Cardiac muscle cell (in vitro differentiated cells and primary cell): ENCODE data around the gene PODN. TPM values are rescaled to one million over a fixed set of nuclear protein-coding genes. Genes with fewer than 3 reads are reported as not detected.

Source experiments
- DNase-seq, 2 donors: peaks; one replicate each; pipeline versions ENCODE4 v3.0.0 to v3.0.0-alpha.2; 2010 to 2017; ENCODE audit warnings: low read depth in 1 of 2, low spot score in 1 of 2
- H3K27ac ChIP-seq: fragments of 200-600 bp; sonication (generic); 2 replicates; pipeline ENCODE4 v1.5.1; 2016
- H3K27me3 ChIP-seq: fragments of 200-600 bp; sonication (generic); 2 replicates; pipeline ENCODE4 v1.6.0; 2016; ENCODE audit warnings: control low read depth
- H3K36me3 ChIP-seq: fragments of 200-600 bp; sonication (generic); 2 replicates; pipeline ENCODE4 v1.5.1; 2016; ENCODE audit warnings: control low read depth
- H3K4me1 ChIP-seq: fragments of 200-600 bp; sonication (generic); 2 replicates; pipeline ENCODE4 v1.8.1; 2017; ENCODE audit warnings: low read depth, mild to moderate bottlenecking, mixed run types
- H3K4me3 ChIP-seq: fragments of 200-600 bp; sonication (generic); 2 replicates; pipeline ENCODE4 v1.5.1; 2016; ENCODE audit warnings: mild to moderate bottlenecking
- H3K9me3 ChIP-seq: fragments of 200-600 bp; sonication (generic); 2 replicates; pipeline ENCODE4 v1.5.1; 2017; ENCODE audit warnings: low read depth, mild to moderate bottlenecking, control low read depth
- CTCF ChIP-seq: IDR thresholded peaks from 2 replicates; pipeline ENCODE4 v1.5.1; 2012; ENCODE audit warnings: low read depth, mild to moderate bottlenecking, low read length
- polyA plus RNA-seq: library from polyadenylated mRNA; unstranded; fragments of >200 nt; fragmentation: Nextera tagmentation; extraction: Ambion mirVana; gene quantifications from 2 replicates; pipeline ENCODE4 v1.2.1, GENCODE V29; 2016
- total RNA-seq: library from RNA; depleted of rRNA; stranded (reverse); fragments of >200 nt; gene quantifications from 2 replicates; pipeline ENCODE4 v1.2.3, GENCODE V29; 2016

PODN gene
- total and polyA plus RNA-seq, 2 experiments from 2014 or later = 2.8 to 6.5 TPM

GRCh38 chr1:53108646-53109580, 46.9 kb downstream of the PODN start:
- Histone ChIP-seq H3K4me1 (peaks cover 16% of the 10 kb centered on the region), H3K27me3 (peaks cover 8% of the 10 kb centered on the region), H3K9me3 (no peaks in the 10 kb centered on the region), H3K27ac (no peak overlapping the region), H3K36me3 (no peaks in the 10 kb centered on the region), H3K4me3 (no peak overlapping the region)
- DNase-seq = peak; percentile 35 to 76
- no peak for TF ChIP-seq CTCF

GRCh38 chr1:53110370-53111072, 48.5 kb downstream of the PODN start:
- Histone ChIP-seq H3K4me1 (peaks cover 16% of the 10 kb centered on the region), H3K9me3 (no peaks in the 10 kb centered on the region), H3K36me3 (no peaks in the 10 kb centered on the region), H3K27ac (no peak overlapping the region), H3K4me3 (no peak overlapping the region), H3K27me3 (peaks cover 17% of the 10 kb centered on the region)
- no peak for TF ChIP-seq CTCF
- DNase-seq = peak in 1 of 2 donors; percentile 54

GRCh38 chr1:53111073-53111556, 49.1 kb downstream of the PODN start:
- Histone ChIP-seq H3K27me3 (peaks cover 17% of the 10 kb centered on the region), H3K9me3 (no peaks in the 10 kb centered on the region), H3K4me1 (peaks cover 21% of the 10 kb centered on the region), H3K4me3 (no peak overlapping the region), H3K27ac (no peak overlapping the region), H3K36me3 (no peaks in the 10 kb centered on the region)
- TF ChIP-seq CTCF = no peak
- DNase-seq = peak in 1 of 2 donors; percentile 46

- Histone ChIP-seq H3K4me1 (peaks cover 26% of the 10 kb centered on the region), H3K4me3 (no peak overlapping the region), H3K36me3 (no peaks in the 10 kb centered on the region), H3K27me3 (peaks cover 17% of the 10 kb centered on the region), H3K9me3 (no peaks in the 10 kb centered on the region), H3K27ac (no peak overlapping the region)
- no peak for TF ChIP-seq CTCF
- DNase-seq = no peak
These were observed 49.7 kb downstream of the PODN start for GRCh38 chr1:53111693-53112092.

- DNase-seq = peak in 1 of 2 donors; percentile 87
- peaks cover 17% of the 10 kb centered on the region for H3K27me3 ChIP-seq
- no peak for TF ChIP-seq CTCF
These were observed 50.3 kb downstream of the PODN start for GRCh38 chr1:53112271-53112774.

More at GRCh38 chr1:53112271-53112774, 50.3 kb downstream of the PODN start:
- no peaks in the 10 kb centered on the region for H3K36me3 ChIP-seq
- no peak overlapping the region for H3K4me3 ChIP-seq
- peaks cover 28% of the 10 kb centered on the region for H3K4me1 ChIP-seq
- no peak overlapping the region for H3K27ac ChIP-seq
- no peaks in the 10 kb centered on the region for H3K9me3 ChIP-seq
